Karpas-422 (cell line): ENCODE data around the gene SLC39A11. TPM values are rescaled to one million over a fixed set of nuclear protein-coding genes. Genes with fewer than 3 reads are reported as not detected.
"Not testable (repeated sequence)": the region's sequence is repeated elsewhere in the genome, so short reads cannot be mapped to it uniquely, and the experiment has no call there.

Experiments used
- DNase-seq: peaks from one replicate; pipeline ENCODE4 v3.0.0-alpha.2; 2015
- H2AFZ ChIP-seq: fragments of 200-600 bp; sonication (generic); 2 replicates; pipeline ENCODE4 v1.6.1; 2014; ENCODE audit warnings: antibody characterized with exemption, low read length, mixed read lengths
- H3K27ac ChIP-seq: fragments of 200-600 bp; sonication (generic); 2 replicates; pipeline ENCODE4 v1.5.1; 2014; ENCODE audit warnings: mild to moderate bottlenecking, low read length, moderate library complexity
- H3K27me3 ChIP-seq: fragments of 200-600 bp; sonication (generic); 2 replicates; pipeline ENCODE4 v1.6.1; 2014; ENCODE audit warnings: low read length, mixed read lengths
- H3K36me3 ChIP-seq: fragments of 200-600 bp; sonication (generic); 2 replicates; pipeline ENCODE4 v1.6.1; 2014; ENCODE audit warnings: low read length, mixed read lengths; ENCODE audit not compliant: insufficient read depth
- H3K4me1 ChIP-seq: fragments of 200-600 bp; sonication (generic); 2 replicates; pipeline ENCODE4 v1.6.1; 2014; ENCODE audit warnings: mild to moderate bottlenecking, low read length, mixed read lengths
- H3K4me2 ChIP-seq: fragments of 200-600 bp; sonication (generic); 2 replicates; pipeline ENCODE4 v1.6.1; 2014; ENCODE audit warnings: low read length, low read depth, mild to moderate bottlenecking; ENCODE audit not compliant: poor library complexity, severe bottlenecking
- H3K4me3 ChIP-seq: fragments of 200-600 bp; sonication (generic); 2 replicates; pipeline ENCODE4 v1.5.1; 2014; ENCODE audit warnings: mild to moderate bottlenecking, antibody characterized with exemption, low read length, mixed read lengths
- H3K79me2 ChIP-seq: fragments of 200-600 bp; sonication (generic); 2 replicates; pipeline ENCODE4 v1.6.1; 2014; ENCODE audit warnings: mild to moderate bottlenecking, low read length, mixed read lengths
- H3K9ac ChIP-seq: fragments of 200-600 bp; sonication (generic); 2 replicates; pipeline ENCODE4 v1.6.0; 2014; ENCODE audit warnings: low read length
- H3K9me2 ChIP-seq: fragments of 200-600 bp; sonication (generic), shearing (Covaris generic); replicated peaks from 2 replicates; pipeline ENCODE4 v1.6.0; 2014; ENCODE audit warnings: mild to moderate bottlenecking, low read length, moderate library complexity; ENCODE audit not compliant: insufficient read depth
- H3K9me3 ChIP-seq: fragments of 300-700, 200-600 bp; sonication (generic); 2 replicates; pipeline ENCODE4 v1.6.1; 2014; ENCODE audit warnings: low read length, mixed read lengths
- H4K20me1 ChIP-seq: fragments of 200-600 bp; sonication (generic); 2 replicates; pipeline ENCODE4 v1.6.1; 2014; ENCODE audit warnings: mild to moderate bottlenecking, antibody characterized with exemption, low read length, low read depth; ENCODE audit not compliant: insufficient read depth
- total RNA-seq: library from RNA; depleted of rRNA; stranded (reverse); fragments of >200 nt; shearing (Covaris generic); gene quantifications from 2 replicates; pipeline ENCODE4 v1.2.3, GENCODE V29; 2014; ENCODE audit warnings: low replicate concordance

Gene SLC39A11
- total RNA-seq, 1 experiment from 2014 or later: 49.6 TPM

DNA sequence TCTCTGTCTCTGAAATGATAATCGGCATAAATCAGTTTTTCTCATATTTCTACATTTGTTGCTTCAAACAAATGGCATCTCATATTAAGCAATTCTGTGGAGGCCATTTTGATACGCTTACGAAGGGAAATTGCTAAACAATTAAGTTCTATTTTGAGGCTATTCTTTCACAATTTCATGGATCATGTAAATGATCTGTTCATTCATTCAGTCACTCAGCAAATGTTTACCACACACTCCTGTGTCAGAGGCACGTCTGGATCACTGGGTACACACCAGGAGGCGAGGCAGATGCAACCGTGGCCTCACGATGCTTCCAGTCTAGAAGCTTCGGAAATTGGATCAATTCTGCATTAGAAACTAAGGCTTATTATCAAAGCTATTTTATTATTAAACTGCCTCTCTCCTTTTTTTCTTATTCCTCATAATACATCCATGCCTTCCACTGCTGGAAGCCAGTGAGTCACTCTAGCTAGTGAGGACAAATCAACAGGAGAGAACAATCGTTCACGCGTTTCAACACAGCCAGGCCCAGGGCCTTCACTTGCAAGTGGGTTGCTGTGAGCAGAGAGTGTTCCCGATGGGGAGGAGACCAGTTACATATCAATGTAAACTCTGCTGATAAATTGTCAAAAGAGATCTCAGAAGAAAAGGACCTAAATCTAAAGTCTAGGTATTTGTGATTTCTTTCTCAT lies 11.3 kb upstream of the SLC39A11 start:
- Histone ChIP-seq H3K4me2 (no peak overlapping the region), H3K36me3 (no peaks in the 10 kb centered on the region), H3K9me2 (no peaks in the 10 kb centered on the region), H3K4me3 (no peak overlapping the region), H3K79me2 (no peaks in the 10 kb centered on the region), H3K27ac (no peak overlapping the region), H3K27me3 (no peaks in the 10 kb centered on the region), H3K9ac (no peak overlapping the region), H3K9me3 (no peaks in the 10 kb centered on the region), H4K20me1 (no peaks in the 10 kb centered on the region), H3K4me1 (no peaks in the 10 kb centered on the region), H2AFZ (no peak overlapping the region)
- DNase-seq: no peak

DNA sequence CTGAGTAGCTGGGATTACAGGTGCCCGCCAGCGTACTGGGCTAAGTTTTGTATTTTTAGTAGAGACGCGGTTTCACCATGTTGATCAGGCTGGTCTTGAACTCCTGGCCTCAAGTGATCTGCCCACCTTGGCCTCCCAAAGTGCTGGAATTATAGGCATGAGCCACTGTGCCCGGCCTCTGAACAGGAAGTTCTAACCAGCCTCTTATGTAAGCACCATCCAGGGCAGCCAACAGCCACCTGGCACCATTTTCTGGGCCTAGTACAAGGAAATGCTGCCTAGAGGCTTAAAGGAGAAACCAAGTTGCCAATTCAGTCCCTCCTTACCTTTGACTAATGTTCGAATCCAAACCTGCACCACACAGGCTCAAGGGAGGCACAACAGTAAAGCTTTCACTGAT lies 8.5 kb upstream of the SLC39A11 start:
- Histone ChIP-seq H4K20me1 (no peaks in the 10 kb centered on the region), H3K27ac (no peak overlapping the region), H3K27me3 (no peaks in the 10 kb centered on the region), H3K9ac (no peak overlapping the region), H3K4me2 (no peak overlapping the region), H3K4me3 (no peak overlapping the region), H3K4me1 (no peaks in the 10 kb centered on the region), H3K9me2 (no peaks in the 10 kb centered on the region), H3K36me3 (no peaks in the 10 kb centered on the region), H3K79me2 (no peaks in the 10 kb centered on the region), H2AFZ (no peak overlapping the region), H3K9me3 (no peaks in the 10 kb centered on the region)
- no peak for DNase-seq

GRCh38 chr17:73100363-73100762 lies 7.9 kb upstream of the SLC39A11 start:
- no peak overlapping the region for H3K9ac ChIP-seq
- no peaks in the 10 kb centered on the region for H3K36me3 ChIP-seq
- H4K20me1 ChIP-seq: no peaks in the 10 kb centered on the region
- no peaks in the 10 kb centered on the region for H3K79me2 ChIP-seq
- H3K4me1 ChIP-seq: no peaks in the 10 kb centered on the region
- no peaks in the 10 kb centered on the region for H3K9me3 ChIP-seq
- no peak overlapping the region for H3K4me2 ChIP-seq
- H3K27ac ChIP-seq: no peak overlapping the region
- no peaks in the 10 kb centered on the region for H3K27me3 ChIP-seq
- H3K4me3 ChIP-seq: no peak overlapping the region
- H2AFZ ChIP-seq: no peak overlapping the region
- H3K9me2 ChIP-seq: no peaks in the 10 kb centered on the region
- no peak for DNase-seq

- H3K9me2 ChIP-seq: no peaks in the 10 kb centered on the region
- H3K9me3 ChIP-seq: no peaks in the 10 kb centered on the region
- no peak overlapping the region for H3K27ac ChIP-seq
- no peak overlapping the region for H2AFZ ChIP-seq
- no peak overlapping the region for H3K4me2 ChIP-seq
- H3K4me1 ChIP-seq: no peaks in the 10 kb centered on the region
- no peaks in the 10 kb centered on the region for H3K79me2 ChIP-seq
- H3K4me3 ChIP-seq: no peak overlapping the region
- H3K9ac ChIP-seq: no peak overlapping the region
- DNase-seq: no peak
- no peaks in the 10 kb centered on the region for H3K36me3 ChIP-seq
- H3K27me3 ChIP-seq: no peaks in the 10 kb centered on the region
- no peaks in the 10 kb centered on the region for H4K20me1 ChIP-seq
Observed at GRCh38 chr17:73099511-73099910, 7.0 kb upstream of the SLC39A11 start.

DNA sequence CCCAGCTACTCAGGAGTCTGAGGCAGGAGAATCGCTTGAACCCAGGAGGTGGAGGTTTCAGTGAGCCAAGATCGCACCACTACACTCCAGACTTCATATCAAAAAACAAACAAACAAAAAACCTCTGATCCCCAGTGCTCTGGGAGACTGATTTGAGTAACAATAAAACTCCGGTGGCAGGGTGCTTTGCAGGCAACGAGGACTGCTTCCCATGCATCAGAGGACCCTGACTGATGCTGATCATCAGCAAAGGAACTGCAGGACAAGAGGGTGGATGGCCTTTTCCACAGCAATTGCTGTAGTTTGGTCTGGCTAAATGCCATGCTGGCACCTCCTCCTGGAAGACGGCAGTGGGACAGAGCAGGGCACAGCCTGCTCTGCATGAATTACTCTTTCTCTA lies 6.4 kb upstream of the SLC39A11 start:
- Histone ChIP-seq H3K4me2 (no peak overlapping the region), H3K9ac (no peak overlapping the region), H3K27ac (no peak overlapping the region), H3K27me3 (no peaks in the 10 kb centered on the region), H4K20me1 (no peaks in the 10 kb centered on the region), H2AFZ (no peak overlapping the region), H3K9me3 (no peaks in the 10 kb centered on the region), H3K4me1 (peaks cover 1% of the 10 kb centered on the region; the same call in 1 of the 2 replicates), H3K36me3 (no peaks in the 10 kb centered on the region), H3K4me3 (no peak overlapping the region), H3K9me2 (no peaks in the 10 kb centered on the region), H3K79me2 (no peaks in the 10 kb centered on the region)
- no peak for DNase-seq

DNA sequence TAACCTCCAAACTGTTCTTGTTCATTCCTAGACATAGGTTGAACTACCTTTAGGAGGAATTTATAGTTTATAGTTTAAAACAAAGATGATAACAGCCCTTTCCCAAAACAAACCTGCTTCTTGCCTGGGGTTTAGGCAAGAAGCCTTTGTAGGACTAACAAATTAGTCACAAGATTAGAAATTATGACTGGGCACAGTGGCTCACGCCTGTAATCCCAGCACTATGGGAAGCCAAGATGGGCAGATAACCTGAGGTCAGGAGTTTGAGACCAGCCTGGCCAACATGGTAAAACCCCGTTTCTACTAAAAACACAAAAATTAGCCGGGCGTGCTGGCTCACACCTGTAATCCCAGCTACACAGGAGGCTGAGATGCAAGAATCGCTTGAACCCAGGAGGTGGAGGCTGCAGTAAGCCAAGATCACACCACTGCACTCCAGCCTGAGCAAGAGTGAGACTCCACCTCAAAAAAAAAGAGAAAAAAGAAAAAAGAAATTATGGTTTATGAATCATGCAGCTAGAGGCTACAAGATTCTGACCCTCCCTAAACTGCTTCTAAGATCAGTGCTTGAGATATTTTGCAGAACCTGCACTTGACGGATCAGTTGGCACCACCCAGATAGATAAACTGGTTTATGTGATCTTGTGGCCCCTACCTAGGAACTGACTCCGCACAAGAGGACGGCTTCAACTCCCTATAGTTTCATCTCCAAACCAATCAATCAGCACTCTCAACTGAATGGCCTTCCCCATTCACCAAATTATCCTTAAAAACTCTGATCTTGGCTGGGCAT lies 5.7 kb upstream of the SLC39A11 start:
- H3K36me3 ChIP-seq, H3K4me1 ChIP-seq, H3K9me2 ChIP-seq, H3K4me3 ChIP-seq, H3K4me2 ChIP-seq, DNase-seq, H3K9me3 ChIP-seq, H3K79me2 ChIP-seq, H3K27me3 ChIP-seq, H3K9ac ChIP-seq, H2AFZ ChIP-seq, H3K27ac ChIP-seq, H4K20me1 ChIP-seq: not testable (repeated sequence)

DNA sequence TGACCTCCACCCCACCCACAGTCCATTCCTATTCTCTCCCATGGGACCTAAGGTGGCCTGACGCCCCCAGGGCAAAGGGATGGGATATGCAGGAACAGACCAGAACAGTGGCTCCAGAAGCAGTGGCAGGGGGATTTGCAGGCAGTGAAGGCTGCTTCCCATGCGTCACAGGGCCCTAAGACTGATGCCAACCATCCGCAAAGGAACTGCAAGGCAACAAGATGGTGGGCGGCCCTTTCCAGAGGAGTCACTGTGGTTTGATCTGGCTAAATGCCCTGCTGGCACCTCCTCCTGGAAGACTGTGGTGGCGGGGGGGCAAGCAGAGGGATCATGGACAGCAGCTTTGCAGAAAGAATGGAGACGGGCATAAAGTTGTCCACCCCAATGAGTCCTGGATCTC lies 4.4 kb upstream of the SLC39A11 start:
- no peaks in the 10 kb centered on the region for H3K9me2 ChIP-seq
- no peak overlapping the region for H3K4me3 ChIP-seq
- H3K4me2 ChIP-seq: no peak overlapping the region
- peaks cover 6% of the 10 kb centered on the region for H3K79me2 ChIP-seq
- H4K20me1 ChIP-seq: no peaks in the 10 kb centered on the region
- no peak overlapping the region for H2AFZ ChIP-seq
- no peaks in the 10 kb centered on the region for H3K27me3 ChIP-seq
- H3K27ac ChIP-seq: no peak overlapping the region
- H3K36me3 ChIP-seq: no peaks in the 10 kb centered on the region
- no peak for DNase-seq
- no peaks in the 10 kb centered on the region for H3K9me3 ChIP-seq
- H3K4me1 ChIP-seq: peaks cover 9% of the 10 kb centered on the region
- no peak overlapping the region for H3K9ac ChIP-seq

- Histone ChIP-seq H3K9ac (no peak overlapping the region), H3K79me2 (peaks cover 12% of the 10 kb centered on the region), H4K20me1 (no peaks in the 10 kb centered on the region), H3K36me3 (no peaks in the 10 kb centered on the region), H3K27me3 (no peaks in the 10 kb centered on the region), H3K4me1 (peaks cover 14% of the 10 kb centered on the region), H3K9me2 (no peaks in the 10 kb centered on the region), H3K4me3 (no peak overlapping the region), H3K4me2 (no peak overlapping the region), H3K9me3 (no peaks in the 10 kb centered on the region), H3K27ac (no peak overlapping the region), H2AFZ (no peak overlapping the region)
- DNase-seq: no peak
Observed at GRCh38 chr17:73096211-73096610, 3.7 kb upstream of the SLC39A11 start.
